ENCODE data around the gene RASSF3.

RASSF3 gene

DNA sequence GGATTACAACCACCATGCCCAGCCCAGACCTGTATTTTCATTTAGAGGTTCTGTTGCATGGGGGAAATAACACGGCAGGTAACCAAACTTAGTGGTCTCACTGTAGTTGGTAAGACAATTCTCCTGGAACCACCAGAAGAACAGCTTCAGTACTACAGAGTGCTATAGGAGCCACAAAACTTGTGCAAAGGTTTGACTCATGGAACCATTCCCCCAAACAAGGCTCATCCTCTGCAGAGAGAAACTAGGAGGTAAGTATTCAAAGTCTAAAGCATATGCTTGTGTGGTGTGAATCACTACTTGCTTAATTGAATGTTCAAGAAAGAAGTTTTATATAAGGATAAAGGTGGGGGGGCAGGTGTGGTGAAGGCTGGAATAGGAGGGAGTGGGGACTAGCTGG is 90.2 kb downstream of the RASSF3 start:
- H3K4me3 ChIP-seq (ENCODE audit: low read depth, low read length) = no peak overlapping the region
- TF ChIP-seq, protein P1, sequence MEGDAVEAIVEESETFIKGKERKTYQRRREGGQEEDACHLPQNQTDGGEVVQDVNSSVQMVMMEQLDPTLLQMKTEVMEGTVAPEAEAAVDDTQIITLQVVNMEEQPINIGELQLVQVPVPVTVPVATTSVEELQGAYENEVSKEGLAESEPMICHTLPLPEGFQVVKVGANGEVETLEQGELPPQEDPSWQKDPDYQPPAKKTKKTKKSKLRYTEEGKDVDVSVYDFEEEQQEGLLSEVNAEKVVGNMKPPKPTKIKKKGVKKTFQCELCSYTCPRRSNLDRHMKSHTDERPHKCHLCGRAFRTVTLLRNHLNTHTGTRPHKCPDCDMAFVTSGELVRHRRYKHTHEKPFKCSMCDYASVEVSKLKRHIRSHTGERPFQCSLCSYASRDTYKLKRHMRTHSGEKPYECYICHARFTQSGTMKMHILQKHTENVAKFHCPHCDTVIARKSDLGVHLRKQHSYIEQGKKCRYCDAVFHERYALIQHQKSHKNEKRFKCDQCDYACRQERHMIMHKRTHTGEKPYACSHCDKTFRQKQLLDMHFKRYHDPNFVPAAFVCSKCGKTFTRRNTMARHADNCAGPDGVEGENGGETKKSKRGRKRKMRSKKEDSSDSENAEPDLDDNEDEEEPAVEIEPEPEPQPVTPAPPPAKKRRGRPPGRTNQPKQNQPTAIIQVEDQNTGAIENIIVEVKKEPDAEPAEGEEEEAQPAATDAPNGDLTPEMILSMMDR (IDR thresholded peaks at IDR 0.05; ENCODE audit: low read depth, low read length) = no peak
- DNase-seq = no peak
- peaks cover 4% of the 10 kb centered on the region; the same call in 1 of the 2 replicates for H3K4me1 ChIP-seq
- H3K36me3 ChIP-seq = no peaks in the 10 kb centered on the region; the same call in 1 of the 2 replicates
- H3K9me3 ChIP-seq = no peaks in the 10 kb centered on the region
- H3K27me3 ChIP-seq = no peaks in the 10 kb centered on the region

DNA sequence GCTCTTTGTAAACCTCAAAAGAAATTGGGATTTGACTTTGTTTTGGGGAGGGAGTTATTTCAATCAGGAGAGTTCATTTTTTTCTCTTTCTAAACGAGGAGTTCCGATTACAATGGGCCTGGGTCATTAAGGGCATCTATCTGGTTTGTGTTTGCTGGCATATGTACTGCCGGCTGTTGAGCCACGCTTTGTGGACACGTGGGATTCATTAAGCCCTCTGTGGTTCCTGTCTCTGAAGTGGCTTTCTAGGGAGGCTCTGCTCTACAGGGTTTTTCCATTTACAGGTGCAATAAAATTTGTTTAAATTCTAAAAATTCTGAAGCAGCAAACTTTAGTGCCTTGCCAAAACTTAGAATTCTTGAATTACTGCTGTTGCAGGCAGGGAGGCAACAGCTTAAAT is 91.0 kb downstream of the RASSF3 start:
- Histone ChIP-seq H3K36me3 (no peaks in the 10 kb centered on the region; the same call in 1 of the 2 replicates), H3K9me3 (no peaks in the 10 kb centered on the region), H3K4me3 (ENCODE audit: low read depth, low read length) (no peak overlapping the region), H3K27me3 (no peaks in the 10 kb centered on the region), H3K4me1 (peaks cover 6% of the 10 kb centered on the region; the same call in 1 of the 2 replicates)
- peak; percentile 18 for DNase-seq
- TF ChIP-seq, protein P1 (IDR thresholded peaks at IDR 0.05; ENCODE audit: low read depth, low read length) = no peak

DNA sequence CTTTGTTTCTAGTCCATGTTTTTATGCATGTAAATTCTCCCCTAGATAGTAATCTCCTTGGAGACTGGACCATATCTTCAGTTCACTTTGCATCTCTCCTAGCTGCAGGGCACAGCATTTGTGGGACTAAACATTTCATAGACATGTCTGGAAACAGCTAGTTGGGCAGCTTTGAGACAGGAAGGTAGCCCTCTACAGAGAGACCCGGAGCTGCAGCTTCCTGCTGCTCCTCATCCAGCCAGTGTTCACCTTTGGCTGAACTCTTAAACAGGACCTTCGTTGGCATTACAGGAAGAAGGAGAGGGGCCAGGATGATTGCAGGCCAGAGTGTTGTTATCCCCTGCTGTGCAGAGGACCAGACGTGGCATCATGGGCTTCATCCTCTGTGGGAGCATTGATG is 96.0 kb downstream of the RASSF3 start:
- H3K4me3 ChIP-seq (ENCODE audit: low read depth, low read length) = no peak overlapping the region
- no peak for DNase-seq
- no peaks in the 10 kb centered on the region for H3K9me3 ChIP-seq
- peaks cover 3% of the 10 kb centered on the region; the same call in 1 of the 2 replicates for H3K4me1 ChIP-seq
- TF ChIP-seq, protein P1 (IDR thresholded peaks at IDR 0.05; ENCODE audit: low read depth, low read length) = no peak
- no peaks in the 10 kb centered on the region for H3K27me3 ChIP-seq
- H3K36me3 ChIP-seq = no peaks in the 10 kb centered on the region

DNA sequence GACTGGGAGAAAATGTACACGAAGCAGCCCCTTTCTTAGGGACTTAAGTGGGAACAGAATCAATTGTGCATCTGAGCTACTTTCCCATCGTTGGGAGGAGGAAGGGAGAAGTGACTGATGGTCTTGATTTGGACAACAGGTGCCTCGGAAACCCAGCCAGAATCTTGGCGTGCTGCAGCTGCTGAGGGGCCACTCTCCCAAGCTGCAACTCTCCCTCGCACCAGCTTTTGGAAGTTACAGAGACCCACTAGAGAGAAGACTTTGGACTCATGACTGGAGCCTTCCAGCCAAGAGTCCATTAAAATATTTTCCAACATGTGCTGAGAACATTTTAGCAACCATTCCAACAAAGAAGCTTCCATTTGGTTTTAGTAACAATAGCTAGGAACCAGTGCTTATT is 96.6 kb downstream of the RASSF3 start:
- TF ChIP-seq, protein P1 (IDR thresholded peaks at IDR 0.05; ENCODE audit: low read depth, low read length) = no peak
- H3K27me3 ChIP-seq = no peaks in the 10 kb centered on the region
- DNase-seq = no peak
- H3K4me1 ChIP-seq = peaks cover 3% of the 10 kb centered on the region; the same call in 1 of the 2 replicates
- no peaks in the 10 kb centered on the region for H3K9me3 ChIP-seq
- no peaks in the 10 kb centered on the region for H3K36me3 ChIP-seq
- H3K4me3 ChIP-seq (ENCODE audit: low read depth, low read length) = no peak overlapping the region

DNA sequence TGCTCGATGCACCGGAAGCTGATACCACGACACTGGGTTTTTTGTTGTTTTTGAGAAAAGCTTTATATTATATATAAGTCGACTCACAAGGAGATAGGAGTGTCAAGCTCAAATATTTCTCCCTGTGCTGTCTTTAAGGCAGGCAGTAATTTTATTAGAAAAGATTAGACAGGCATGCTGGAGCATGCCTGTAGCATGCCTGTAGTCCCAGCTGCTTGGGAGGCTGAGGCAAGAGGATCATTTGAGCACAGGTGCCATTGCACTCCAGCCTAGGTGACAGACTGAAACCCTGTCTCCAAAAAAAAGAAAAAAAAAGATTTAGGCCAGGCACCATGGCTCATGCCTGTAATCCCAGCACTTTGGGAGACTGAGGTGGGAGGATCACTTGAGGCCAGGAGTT is 97.1 kb downstream of the RASSF3 start:
- Histone ChIP-seq H3K36me3 (no peaks in the 10 kb centered on the region), H3K4me1 (peaks cover 3% of the 10 kb centered on the region; the same call in 1 of the 2 replicates), H3K4me3 (ENCODE audit: low read depth, low read length) (no peak overlapping the region), H3K9me3 (no peaks in the 10 kb centered on the region), H3K27me3 (no peaks in the 10 kb centered on the region)
- DNase-seq = no peak
- TF ChIP-seq, protein P1 (IDR thresholded peaks at IDR 0.05; ENCODE audit: low read depth, low read length) = no peak

DNA sequence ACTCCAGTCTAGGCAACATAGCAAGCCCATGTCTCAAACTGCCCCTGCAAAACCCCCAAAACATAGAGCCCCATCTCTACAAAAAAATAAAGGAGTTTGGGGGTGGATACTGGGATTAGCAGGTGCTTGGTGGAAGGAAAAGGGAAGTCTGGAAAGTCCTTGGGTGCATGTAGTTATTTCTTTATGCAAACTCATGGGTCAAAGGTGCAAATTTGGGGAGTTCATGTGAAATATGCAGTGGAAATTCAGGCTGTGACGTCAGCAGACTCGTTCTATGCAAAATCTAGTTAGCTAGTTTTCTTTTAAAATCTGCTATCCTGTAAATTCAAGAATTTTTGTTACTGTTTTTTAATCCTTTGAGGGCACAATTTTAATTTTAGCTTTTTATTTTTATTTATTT is 97.6 kb downstream of the RASSF3 start:
- peaks cover 3% of the 10 kb centered on the region; the same call in 1 of the 2 replicates for H3K4me1 ChIP-seq
- no peak for DNase-seq

More for the DNA sequence above, 97.6 kb downstream of the RASSF3 start:
- Histone ChIP-seq H3K36me3 (no peaks in the 10 kb centered on the region), H3K4me3 (ENCODE audit: low read depth, low read length) (no peak overlapping the region), H3K9me3 (no peaks in the 10 kb centered on the region), H3K27me3 (no peaks in the 10 kb centered on the region)
- TF ChIP-seq, protein P1 (IDR thresholded peaks at IDR 0.05; ENCODE audit: low read depth, low read length) = no peak

All from BE2C (cell line).